K562 (cell line): ENCODE data around the gene CENPC. TPM values are rescaled to one million over a fixed set of nuclear protein-coding genes. Genes with fewer than 3 reads are reported as not detected.
A peak's percentile ranks its signal among the peaks of the same experiment; 100 is the strongest.

Experiments used
- ATAC-seq: fragments of 200-7000 bp; cut with Tn5 transposase; 3 replicates; pipeline ENCODE4 v1.9.1; 2020; ENCODE audit warnings: moderate library complexity
- BruUV-seq: library from RNA; stranded (reverse); fragments of 400-500 nt; replicated peaks from 2 replicates; lab custom pipeline; 2021; lab: Mats Ljungman, UMichigan
- CTCF ChIA-PET: fragments of 300-600 bp; formaldehyde crosslinking; extraction: SDS; loops from one replicate; lab custom pipeline; 2021; ENCODE audit warnings: low intra/inter-chr PET ratio; lab: Yijun Ruan, JAX
- POLR2A ChIA-PET: fragments of 300-600, 350-650 bp; sonication (Branson Sonifier 250); formaldehyde crosslinking; extraction: SDS; loops from one replicate; lab custom pipeline; 2021; ENCODE audit warnings: antibody characterized with exemption, inconsistent platforms; lab: Yijun Ruan, JAX
- DNase-seq, 4 experiments: peaks; one replicate each; pipeline versions ENCODE4 v3.0.0 to v3.0.0-alpha.2; 2011 to 2018; ENCODE audit warnings: low spot score in 3 of 4, mixed read lengths in 3 of 4; ENCODE audit errors: extremely low read depth in 1 of 4
- FAIRE-seq: peaks from 2 replicates; lab custom pipeline; 2011; peaks lifted over from hg19 to GRCh38; lab: Jason Lieb, UNC
- H2AFZ ChIP-seq: 2 replicates; pipeline ENCODE4 v1.6.0; 2011; ENCODE audit warnings: low read depth, low read length, control low read depth, inconsistent platforms
- H3K27ac ChIP-seq: fragments of 200-600 bp; 3 replicates; pipeline ENCODE4 v1.8.0; 2011; ENCODE audit warnings: low read depth, mild to moderate bottlenecking, control low read depth, inconsistent platforms, low read length, moderate library complexity, mixed read lengths; ENCODE audit errors: extremely low read depth
- H3K27me3 ChIP-seq, 2 experiments: fragments of 300-600 bp in 1 of 2; 2 replicates in 1 of 2; 3 replicates in 1 of 2; pipeline versions ENCODE4 v1.6.0 to v1.8.0; 2011; ENCODE audit warnings: inconsistent platforms in 2 of 2, low read length in 2 of 2, mild to moderate bottlenecking in 1 of 2, mixed read lengths in 1 of 2, moderate library complexity in 1 of 2; ENCODE audit not compliant: control insufficient read depth in 2 of 2, insufficient read depth in 2 of 2
- H3K36me3 ChIP-seq: fragments of 300-600 bp; 3 replicates; pipeline ENCODE4 v1.8.0; 2011; ENCODE audit warnings: mild to moderate bottlenecking, low read length, inconsistent platforms; ENCODE audit not compliant: control insufficient read depth, insufficient read depth
- H3K4me1 ChIP-seq, 2 experiments: fragments of 200-600 bp in 1 of 2; replicated peaks in 1 of 2; 2 replicates in 1 of 2; 3 replicates in 1 of 2; pipeline versions ENCODE4 v1.5.1 to v1.8.0; 2011; ENCODE audit warnings: inconsistent platforms in 2 of 2, low read length in 2 of 2, mild to moderate bottlenecking in 1 of 2, mixed read lengths in 1 of 2, moderate library complexity in 1 of 2; ENCODE audit not compliant: control insufficient read depth in 2 of 2, insufficient read depth in 2 of 2
- H3K4me2 ChIP-seq: 2 replicates; pipeline ENCODE4 v1.6.1; 2011; ENCODE audit warnings: low read length, control low read depth, inconsistent platforms, mixed read lengths; ENCODE audit not compliant: insufficient read depth
- H3K4me3 ChIP-seq: fragments of 200-600 bp; sonication (generic), shearing (Covaris generic); 2 replicates; pipeline ENCODE4 v1.5.1; 2016; ENCODE audit warnings: control low read depth, inconsistent platforms
- H3K79me2 ChIP-seq: fragments of 200-600 bp; 3 replicates; pipeline ENCODE4 v1.8.0; 2011; ENCODE audit warnings: low read length, inconsistent platforms; ENCODE audit not compliant: control insufficient read depth, insufficient read depth
- H3K9ac ChIP-seq, 2 experiments: 2 replicates each; pipeline versions ENCODE4 v1.6.0 to v1.6.1; 2011; ENCODE audit warnings: low read depth in 2 of 2, low read length in 2 of 2, control low read depth in 1 of 2, inconsistent platforms in 1 of 2, mild to moderate bottlenecking in 1 of 2, mixed read lengths in 1 of 2; ENCODE audit not compliant: insufficient read depth in 1 of 2
- H3K9me1 ChIP-seq: one replicate; pipeline ENCODE4 v1.6.0; 2011; ENCODE audit warnings: inconsistent platforms, mild to moderate bottlenecking, low read length, moderate library complexity; ENCODE audit not compliant: control insufficient read depth, insufficient read depth
- H3K9me3 ChIP-seq: replicated peaks from 2 replicates; pipeline ENCODE4 v1.5.1; 2011; ENCODE audit warnings: low read depth, low read length, inconsistent platforms; ENCODE audit not compliant: control insufficient read depth, insufficient read depth
- H4K20me1 ChIP-seq: replicated peaks from 2 replicates; pipeline ENCODE4 v1.6.1; 2011; ENCODE audit warnings: low read length, inconsistent platforms, mixed read lengths; ENCODE audit not compliant: control insufficient read depth, insufficient read depth
- BCOR ChIP-seq: fragments of 450-650 bp; IDR thresholded peaks from 2 replicates; pipeline ENCODE4 v1.6.1; 2016
- MCM3 ChIP-seq: fragments of 450-650 bp; IDR thresholded peaks from 2 replicates; pipeline ENCODE4 v1.6.1; 2016
- NCOA6 ChIP-seq: fragments of 450-650 bp; IDR thresholded peaks from 2 replicates; pipeline ENCODE4 v1.6.1; 2017; ENCODE audit warnings: mild to moderate bottlenecking
- RBM25 ChIP-seq: fragments of 200-400 bp; formaldehyde crosslinking; IDR thresholded peaks from 2 replicates; pipeline ENCODE4 v1.6.1; 2018; ENCODE audit warnings: low read length, low read depth, moderate library complexity; ENCODE audit not compliant: severe bottlenecking
- ZNF146 ChIP-seq: IDR thresholded peaks from one replicate; pipeline ENCODE4 v1.6.1; 2018; ENCODE audit warnings: missing compliant biosample characterization; ENCODE audit not compliant: unreplicated experiment
- ZNF780A ChIP-seq: fragments of 250-450 bp; sonication (Bioruptor Pico); IDR thresholded peaks from 2 replicates; pipeline ENCODE4 v1.5.0; 2021; ENCODE audit warnings: mild to moderate bottlenecking
- WGBS: fragments of 100-300 bp; shearing (Covaris generic); methylation state at CpG from one replicate; pipeline ENCODE4 v1.1.6; 2016; ENCODE audit warnings: low coverage, mixed read lengths; ENCODE audit not compliant: insufficient coverage; ENCODE audit errors: missing lambda C conversion rate; 5-methylcytosine and 5-hydroxymethylcytosine counted together
- in situ Hi-C: fragments of 300-500 bp; cut with MboI; formaldehyde crosslinking; loops from 4 replicates; pipeline ENCODE4 v1.15.0; 2018; ENCODE audit warnings: inconsistent platforms, mixed read lengths
- intact Hi-C: fragments of 100-400 bp; cut with micrococcal nuclease; formaldehyde crosslinking; loops from 2 replicates; pipeline ENCODE4 v1.14.2; 2022
- polyA plus RNA-seq, 8 experiments: library from polyadenylated mRNA; depleted of rRNA in 4 of 8; stranded (reverse) in 5 of 8; unstranded in 3 of 8; fragments of >200 nt; fragmentation: Nextera tagmentation in 2 of 8; fragmentation: Illumina TruSeq in 1 of 8; extraction: Ambion mirVana in 2 of 8; extraction: Trizol in 1 of 8; gene quantifications; 2 replicates each; pipeline versions ENCODE4 v1.2.1 to v1.2.3, GENCODE V29; 2011 to 2014; ENCODE audit warnings: inconsistent platforms in 1 of 8, missing spikeins in 1 of 8
- total RNA-seq, 7 experiments: library from RNA; depleted of rRNA in 6 of 7; stranded (reverse); fragments of >200 nt in 6 of 7; fragmentation: Illumina TruSeq in 2 of 7; extraction: Trizol in 2 of 7; gene quantifications; 2 replicates each; pipeline versions ENCODE4 v1.2.1 to v1.2.3, GENCODE V29; 2011 to 2021; ENCODE audit warnings: low replicate concordance in 1 of 7

The CENPC gene
- total and polyA plus RNA-seq, 9 of the 15 experiments (the other 6 are each of a cell fraction or from before 2014, with no cell fraction given): 18.1 to 48.5 (median 30.8) TPM

GRCh38 chr4:67447873-67448272 is 97.4 kb downstream of the CENPC start:
- no peaks in the 10 kb centered on the region for H4K20me1 ChIP-seq
- no peaks in the 10 kb centered on the region for H3K9me3 ChIP-seq
- H3K36me3 ChIP-seq: peaks cover 5% of the 10 kb centered on the region; the same call in 2 of the 3 replicates
- DNase-seq: no peak
- ChIA-PET POLR2A (no interaction called here), CTCF (no interaction called here)
- H3K4me2 ChIP-seq: no peak overlapping the region
- H2AFZ ChIP-seq: no peak overlapping the region
- FAIRE-seq: no peak
- no peaks in the 10 kb centered on the region for H3K9me1 ChIP-seq
- no peak for ATAC-seq
- BruUV-seq: no TSS peak
- in situ Hi-C loops: no loop called here
- H3K4me3 ChIP-seq: no peak overlapping the region
- no peaks in the 10 kb centered on the region for H3K4me1 ChIP-seq
- H3K27ac ChIP-seq: no peak overlapping the region
- H3K27me3 ChIP-seq: no peaks in the 10 kb centered on the region
- intact Hi-C loops: no loop called here
- no peaks in the 10 kb centered on the region; the same call in 2 of the 3 replicates for H3K79me2 ChIP-seq
- H3K9ac ChIP-seq: no peak overlapping the region
- TF ChIP-seq NCOA6: no peak
- TF ChIP-seq BCOR: peak; percentile 49; the same call in 1 of the 2 replicates
- TF ChIP-seq RBM25: peak; percentile 75
- TF ChIP-seq ZNF146 (CRISPR knock-in tag): peak; percentile 92
- whole genome bisulfite sequencing: 92% methylated on average over 1 of the region's 1 CpG

GRCh38 chr4:67446811-67447210 is 98.5 kb downstream of the CENPC start:
- ATAC-seq (no peak), DNase-seq (no peak), FAIRE-seq (no peak)
- H3K9me3 ChIP-seq: no peaks in the 10 kb centered on the region
- H3K9me1 ChIP-seq: no peaks in the 10 kb centered on the region
- intact Hi-C loops: no loop called here
- H3K79me2 ChIP-seq: no peaks in the 10 kb centered on the region; the same call in 2 of the 3 replicates
- no peak overlapping the region for H3K9ac ChIP-seq
- 75% methylated on average over 1 of the region's 1 CpG for WGBS
- no peak overlapping the region for H2AFZ ChIP-seq
- ChIA-PET CTCF (no interaction called here), POLR2A (no interaction called here)
- H3K36me3 ChIP-seq: peaks cover 10% of the 10 kb centered on the region; the same call in 2 of the 3 replicates
- in situ Hi-C loops: no loop called here
- H3K27ac ChIP-seq: no peak overlapping the region
- H3K4me3 ChIP-seq: no peak overlapping the region
- no peak overlapping the region for H3K4me2 ChIP-seq
- no peaks in the 10 kb centered on the region for H3K4me1 ChIP-seq
- no peaks in the 10 kb centered on the region for H4K20me1 ChIP-seq
- H3K27me3 ChIP-seq: no peaks in the 10 kb centered on the region
- BruUV-seq: no TSS peak
- no peak for TF ChIP-seq ZNF780A (CRISPR knock-in tag)
- no peak for TF ChIP-seq MCM3
